HPDE6-E6E7 (cell line): ENCODE data around the gene RASGEF1B.

Experiments
- DNase-seq: peaks from one replicate; pipeline ENCODE4 v3.0.0; 2011; ENCODE audit warnings: missing footprints; ENCODE audit errors: extremely low spot score

The RASGEF1B gene

DNA sequence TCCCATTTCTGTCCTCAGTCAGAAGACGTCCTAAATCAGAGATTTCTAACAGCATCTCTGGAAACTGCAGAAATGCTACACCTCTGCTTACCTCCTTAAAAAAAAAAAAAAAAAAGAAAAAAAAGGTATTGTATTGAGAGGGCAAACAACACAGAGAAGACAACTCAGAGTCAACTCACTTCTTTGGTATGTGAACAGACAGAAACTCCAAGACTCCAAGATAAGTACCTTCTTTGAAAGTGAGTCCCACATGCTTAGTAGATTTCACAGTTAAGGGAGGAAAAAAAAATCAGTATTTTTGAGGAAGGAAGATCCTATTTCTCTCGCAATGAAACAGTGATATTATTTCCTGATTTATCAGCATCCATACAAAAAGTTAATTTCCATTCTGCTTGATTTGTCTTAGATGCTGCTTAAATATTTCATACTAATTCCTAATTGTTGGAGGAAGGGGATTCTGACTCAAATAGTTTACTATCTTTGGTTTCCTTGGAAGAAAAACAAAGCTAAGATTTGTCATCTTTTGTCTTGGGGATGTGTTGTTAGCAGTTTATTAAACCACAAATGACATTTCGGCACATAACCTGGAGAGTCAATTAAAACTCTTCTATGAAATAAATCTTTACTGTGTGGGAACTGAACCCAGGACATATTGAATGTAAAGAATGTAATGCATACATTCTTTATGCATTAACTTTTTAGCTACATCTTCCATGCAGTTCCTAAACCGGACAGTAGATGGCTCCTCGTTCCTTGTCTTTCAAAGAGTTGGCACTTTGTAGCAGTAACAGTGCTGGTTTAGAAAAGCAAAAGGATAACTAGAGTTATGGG, 4.7 kb downstream of the RASGEF1B start:
- DNase-seq, result peak; percentile 22

DNA sequence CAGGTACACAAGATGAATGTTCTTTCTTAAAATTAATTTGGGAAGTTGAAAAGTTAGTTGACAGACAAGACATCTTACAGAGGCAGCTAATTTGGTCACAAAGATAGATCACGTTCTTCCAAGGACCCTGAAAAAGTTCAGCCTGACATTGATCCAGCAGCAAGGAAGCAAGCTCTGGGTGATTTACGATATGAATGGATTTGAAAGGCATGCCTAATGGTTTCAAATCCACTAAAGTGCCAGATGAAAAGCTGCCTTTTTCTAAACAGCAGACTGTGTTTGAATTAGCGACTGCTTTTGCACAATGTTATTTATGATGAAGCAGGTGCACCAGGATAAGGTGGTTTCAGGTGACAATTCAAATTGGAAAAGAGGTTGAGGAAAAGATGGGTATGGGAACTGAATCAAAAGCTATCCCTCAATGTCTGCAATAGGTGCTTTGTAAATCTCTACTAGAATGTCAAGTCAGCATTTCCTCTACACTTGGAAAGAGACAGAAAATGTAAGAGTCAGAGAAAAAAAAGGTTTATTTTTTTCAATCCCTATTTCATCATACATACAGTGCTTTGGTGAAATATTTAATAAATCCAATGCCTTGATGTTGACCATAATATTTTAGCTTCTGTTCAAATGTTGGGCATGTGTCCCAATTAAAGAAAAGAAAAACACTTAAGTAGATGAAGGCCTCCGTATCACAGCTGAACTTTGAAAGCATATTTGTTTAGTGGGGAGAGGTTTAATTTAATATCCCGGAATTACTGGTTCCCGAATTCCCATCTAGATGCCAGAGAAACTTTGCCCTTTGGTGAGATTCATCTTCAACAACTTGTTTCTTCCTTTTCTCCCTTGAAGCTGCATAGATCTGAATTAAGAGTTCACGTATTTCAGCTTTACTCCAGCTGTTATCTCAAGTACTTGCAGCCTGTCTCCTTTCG, 6.0 kb downstream of the RASGEF1B start:
- DNase-seq, result no peak

GRCh38 chr4:81460834-81461233, 10.9 kb downstream of the RASGEF1B start:
- DNase-seq, result no peak

DNA sequence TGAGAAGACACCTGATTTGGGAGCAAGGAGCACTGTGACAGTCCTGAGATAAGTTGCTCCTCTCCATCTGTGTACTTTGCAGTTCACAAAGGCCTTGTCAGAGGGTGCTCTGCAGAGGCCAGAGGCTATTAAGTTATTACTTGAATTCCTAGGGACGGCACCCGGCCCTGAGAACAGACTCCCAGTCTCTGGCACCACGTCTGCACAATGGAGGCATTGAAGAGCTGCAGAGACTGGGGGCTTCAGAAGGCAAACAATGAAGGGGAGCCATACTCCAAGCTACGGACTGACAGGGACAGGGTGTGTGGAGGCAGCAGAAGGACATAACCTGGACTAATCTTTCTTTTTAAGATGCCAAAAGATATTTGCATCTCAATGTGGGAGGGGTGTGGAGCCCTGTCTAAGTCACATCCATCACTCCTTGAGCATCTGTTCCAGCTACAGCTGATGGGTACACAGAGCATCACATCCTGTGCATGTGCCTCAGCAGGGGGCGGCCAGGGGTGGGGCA, 11.5 kb downstream of the RASGEF1B start:
- no peak for DNase-seq

GRCh38 chr4:81459228-81459627, 12.5 kb downstream of the RASGEF1B start:
- DNase-seq, result no peak

- DNase-seq, result no peak
Observed at GRCh38 chr4:81457921-81458520, 13.7 kb downstream of the RASGEF1B start.

GRCh38 chr4:81457345-81457744, 14.4 kb downstream of the RASGEF1B start:
- DNase-seq, result no peak

- no peak for DNase-seq
Observed at GRCh38 chr4:81455897-81456296, 15.8 kb downstream of the RASGEF1B start.

- no peak for DNase-seq
Observed at GRCh38 chr4:81454948-81455347, 16.8 kb downstream of the RASGEF1B start.

GRCh38 chr4:81454499-81454898, 17.2 kb downstream of the RASGEF1B start:
- peak; percentile 47 for DNase-seq

DNA sequence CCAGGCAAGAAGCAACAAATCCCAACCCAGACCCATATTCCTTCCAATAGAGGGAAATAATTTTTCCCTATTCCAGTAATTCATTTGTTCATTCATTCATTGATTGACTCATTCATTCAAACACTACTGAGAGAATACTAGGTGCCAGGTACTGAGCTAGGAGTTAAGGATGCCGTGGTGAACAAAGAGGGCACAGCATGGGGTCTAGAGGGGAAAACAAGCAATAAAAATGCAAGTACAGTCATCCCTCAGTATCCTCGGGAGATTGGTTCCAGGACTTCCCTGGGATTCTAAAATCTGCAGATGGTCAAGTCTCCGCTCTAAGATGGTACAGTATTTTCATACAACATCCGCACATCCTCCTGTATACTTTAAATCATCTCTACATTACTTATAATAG, 18.7 kb downstream of the RASGEF1B start:
- DNase-seq, result no peak

DNA sequence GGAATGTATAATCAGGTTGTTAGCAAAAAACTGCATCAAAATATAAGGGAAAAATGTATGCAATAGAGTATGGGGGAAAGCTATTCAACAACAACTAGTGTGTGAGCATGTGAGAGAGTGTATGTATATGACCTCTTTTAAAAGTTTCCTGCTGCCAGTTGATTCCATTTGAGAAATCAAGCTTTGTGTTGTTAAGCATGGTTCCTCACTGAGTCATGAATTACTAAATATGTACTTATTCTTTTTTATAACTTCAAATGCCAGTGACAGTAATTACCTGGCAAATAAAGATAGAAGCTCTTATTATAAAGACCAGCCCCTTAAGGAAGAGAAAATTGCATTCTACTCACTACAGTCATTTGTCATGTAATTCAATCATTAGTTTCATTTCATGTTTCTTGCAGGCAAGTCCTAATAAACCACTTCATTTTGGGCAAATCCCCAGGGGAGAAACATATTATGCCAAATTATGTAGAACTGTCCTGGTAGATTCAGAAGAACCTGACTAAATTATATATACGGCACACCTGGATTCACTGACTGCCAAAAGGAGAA, 19.2 kb downstream of the RASGEF1B start:
- peak; percentile 10 for DNase-seq

- no peak for DNase-seq
Observed at GRCh38 chr4:81449015-81449414, 22.7 kb downstream of the RASGEF1B start.

- no peak for DNase-seq
Observed at GRCh38 chr4:81447566-81448229, 24.0 kb downstream of the RASGEF1B start.

DNA sequence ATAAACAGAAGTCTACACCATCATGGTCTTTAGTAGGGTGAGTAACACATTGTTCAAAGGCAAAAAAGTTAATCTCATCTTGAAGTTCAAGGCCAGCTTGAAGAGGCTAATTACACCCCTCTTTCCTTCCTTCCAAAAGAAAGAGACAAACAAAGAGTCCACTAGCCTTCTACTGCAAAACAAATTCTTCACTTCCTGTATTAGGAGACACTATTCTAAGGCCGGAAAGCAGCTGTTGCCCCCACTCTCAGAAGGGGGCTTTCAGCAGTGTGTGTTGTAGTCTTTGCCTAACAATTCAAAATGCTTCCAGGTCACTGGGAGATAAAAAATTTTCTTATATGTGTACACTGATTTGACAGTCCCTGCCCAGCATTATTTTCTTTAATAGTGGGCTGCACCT, 25.1 kb downstream of the RASGEF1B start:
- no peak for DNase-seq

GRCh38 chr4:81445196-81445595, 26.5 kb downstream of the RASGEF1B start:
- DNase-seq, result no peak

DNA sequence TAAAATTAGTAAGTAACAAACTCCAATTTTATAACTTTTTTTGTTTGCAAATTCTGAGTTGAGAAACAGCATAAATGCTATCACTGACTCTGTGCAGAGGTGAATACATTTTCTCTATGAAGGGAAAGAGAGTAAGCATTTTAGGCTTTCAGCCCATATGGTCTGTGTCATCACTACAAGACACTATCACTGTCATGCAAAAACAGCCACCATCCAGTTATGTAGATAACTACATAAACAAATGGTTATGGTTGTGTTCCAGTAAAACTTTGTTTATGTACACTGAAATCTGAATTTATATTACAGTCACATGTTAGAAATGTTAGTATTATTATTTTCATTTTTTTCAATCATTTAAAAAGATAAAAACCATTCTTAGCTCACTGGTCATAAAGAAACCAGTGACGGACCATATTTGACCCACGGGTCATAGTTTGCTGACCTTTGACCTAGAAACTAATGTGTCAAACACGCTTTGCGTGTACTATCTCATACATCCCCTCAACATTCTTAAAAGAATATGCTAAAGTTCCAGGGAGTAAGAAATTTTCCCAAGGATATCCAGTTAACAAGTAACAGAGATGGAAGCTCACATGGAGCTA, 29.1 kb downstream of the RASGEF1B start:
- DNase-seq, result no peak

- no peak for DNase-seq
Observed at GRCh38 chr4:81440949-81441348, 30.8 kb downstream of the RASGEF1B start.

GRCh38 chr4:81436941-81437574, 34.6 kb downstream of the RASGEF1B start:
- no peak for DNase-seq

DNA sequence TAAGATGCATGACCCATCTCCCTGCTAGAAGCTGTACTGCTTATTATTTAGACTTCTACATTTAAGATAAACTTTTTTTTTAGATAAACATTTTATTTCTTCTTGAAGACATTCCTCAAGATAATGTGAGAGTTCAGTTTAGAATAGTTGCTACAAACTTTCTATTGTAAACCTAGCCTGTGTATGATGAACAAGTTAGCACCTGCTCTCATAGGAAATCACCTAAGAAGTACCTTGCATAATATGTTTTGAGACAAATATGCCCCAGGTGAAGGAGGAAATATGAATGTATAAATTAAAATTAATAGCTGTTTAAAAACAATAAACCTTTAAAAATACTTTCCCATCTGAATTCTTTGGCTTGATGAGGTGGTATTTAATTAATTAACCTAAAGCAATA, 35.6 kb downstream of the RASGEF1B start:
- peak; percentile 43 for DNase-seq
